H1 (cell line): ENCODE measurements around the gene ZNF555. TPM values are rescaled to one million over a fixed set of nuclear protein-coding genes. Genes with fewer than 3 reads are reported as not detected.

Experiments used
- CTCF ChIA-PET: fragments of 300-600 bp; sonication (Branson Sonifier 250); formaldehyde crosslinking; loops from one replicate; lab custom pipeline; 2021; ENCODE audit not compliant: partially characterized antibody; lab: Charles Lee
- POLR2A ChIA-PET: fragments of 300-600 bp; sonication (Branson Sonifier 250); formaldehyde crosslinking; loops from one replicate; lab custom pipeline; 2021; ENCODE audit warnings: inconsistent platforms; ENCODE audit not compliant: partially characterized antibody; lab: Charles Lee
- DNase-seq, 2 experiments: peaks; one replicate each; pipeline versions ENCODE4 v3.0.0 to v3.0.0-alpha.2; 2010 to 2022; ENCODE audit warnings: low spot score in 2 of 2, low read depth in 1 of 2, mixed read lengths in 1 of 2
- FAIRE-seq: peaks from 2 replicates; lab custom pipeline; 2011; peaks lifted over from hg19 to GRCh38; lab: Jason Lieb, UNC
- H2AFZ ChIP-seq: 2 replicates; pipeline ENCODE4 v1.8.1; 2012; ENCODE audit warnings: low read length, inconsistent platforms
- H2AK5ac ChIP-seq: 2 replicates; pipeline ENCODE4 v1.6.1; 2013; ENCODE audit warnings: low read depth, low read length
- H2BK120ac ChIP-seq: replicated peaks from 2 replicates; pipeline ENCODE3; 2013; ENCODE audit warnings: low read depth, low read length, inconsistent platforms
- H2BK12ac ChIP-seq: 2 replicates; pipeline ENCODE4 v1.6.1; 2013; ENCODE audit warnings: low read depth, low read length
- H2BK15ac ChIP-seq: 2 replicates; pipeline ENCODE4 v1.6.1; 2013; ENCODE audit warnings: low read length
- H2BK20ac ChIP-seq: 2 replicates; pipeline ENCODE4 v1.6.1; 2013; ENCODE audit warnings: low read length
- H2BK5ac ChIP-seq: 2 replicates; pipeline ENCODE4 v1.6.1; 2013; ENCODE audit warnings: low read depth, low read length
- H3K14ac ChIP-seq: 2 replicates; pipeline ENCODE4 v1.6.1; 2013; ENCODE audit warnings: inconsistent platforms; ENCODE audit not compliant: insufficient read length
- H3K18ac ChIP-seq: 2 replicates; pipeline ENCODE4 v1.6.1; 2013; ENCODE audit warnings: low read length; ENCODE audit errors: extremely low read depth
- H3K23ac ChIP-seq: 2 replicates; pipeline ENCODE4 v1.6.1; 2013; ENCODE audit warnings: inconsistent platforms; ENCODE audit not compliant: insufficient read length
- H3K23me2 ChIP-seq: 2 replicates; pipeline ENCODE4 v1.6.1; 2013; ENCODE audit warnings: low read depth, low read length
- H3K27ac ChIP-seq: 2 replicates; pipeline ENCODE4 v1.6.1; 2011; ENCODE audit warnings: low read depth, low read length, inconsistent platforms
- H3K27me3 ChIP-seq, 4 experiments: replicated peaks in 1 of 4; 1 replicate in 1 of 4; 2 replicates in 3 of 4; pipeline versions ENCODE4 v1.6.1 to v1.8.1; 2011 to 2013; ENCODE audit warnings: low read length in 3 of 4, mild to moderate bottlenecking in 3 of 4, inconsistent platforms in 2 of 4, mixed read lengths in 2 of 4, moderate library complexity in 1 of 4; ENCODE audit not compliant: control insufficient read depth in 3 of 4, insufficient read depth in 3 of 4; ENCODE audit errors: extremely low read depth in 1 of 4
- H3K36me3 ChIP-seq, 4 experiments: 2 replicates each; pipeline versions ENCODE4 v1.6.1 to v1.8.1; 2011 to 2013; ENCODE audit warnings: mild to moderate bottlenecking in 4 of 4, low read length in 3 of 4, moderate library complexity in 2 of 4, control low read depth in 1 of 4, inconsistent platforms in 1 of 4; ENCODE audit not compliant: insufficient read depth in 4 of 4, control insufficient read depth in 2 of 4
- H3K4ac ChIP-seq: replicated peaks from 2 replicates; pipeline ENCODE3; 2013; ENCODE audit warnings: low read length, low read depth, mixed read lengths, inconsistent platforms; ENCODE audit not compliant: insufficient read length
- H3K4me1 ChIP-seq, 4 experiments: replicated peaks in 1 of 4; 1 replicate in 1 of 4; 2 replicates in 3 of 4; pipeline versions ENCODE4 v1.6.1 to v1.8.1; 2011 to 2013; ENCODE audit warnings: low read length in 3 of 4, inconsistent platforms in 2 of 4, mixed read lengths in 1 of 4; ENCODE audit not compliant: insufficient read depth in 4 of 4, control insufficient read depth in 3 of 4
- H3K4me2 ChIP-seq, 2 experiments: 2 replicates each; pipeline versions ENCODE4 v1.6.1 to v1.8.1; 2011 to 2013; ENCODE audit warnings: low read depth in 2 of 2, low read length in 2 of 2, control low read depth in 1 of 2, inconsistent platforms in 1 of 2, mild to moderate bottlenecking in 1 of 2; ENCODE audit not compliant: insufficient read depth in 1 of 2
- H3K4me3 ChIP-seq, 4 experiments: fragments of 200-600, 300-600 bp in 1 of 4; sonication (generic), shearing (Covaris generic), sonication (Bioruptor Twin) in 1 of 4; 2 replicates each; pipeline versions ENCODE4 v1.5.1 to v1.8.1; 2011 to 2016; ENCODE audit warnings: low read length in 4 of 4, low read depth in 3 of 4, control low read depth in 2 of 4, inconsistent platforms in 2 of 4, mild to moderate bottlenecking in 2 of 4, mixed read lengths in 1 of 4, moderate library complexity in 1 of 4; ENCODE audit not compliant: insufficient read depth in 2 of 4; ENCODE audit errors: extremely low read depth in 1 of 4
- H3K56ac ChIP-seq: replicated peaks from 2 replicates; pipeline ENCODE3; 2013; ENCODE audit warnings: low read depth, mild to moderate bottlenecking, mixed read lengths, low read length, inconsistent platforms; ENCODE audit not compliant: insufficient read length
- H3K79me1 ChIP-seq: 2 replicates; pipeline ENCODE4 v1.6.1; 2013; ENCODE audit warnings: low read depth, low read length, control low read depth
- H3K79me2 ChIP-seq, 2 experiments: 2 replicates each; pipeline versions ENCODE4 v1.6.1 to v1.8.1; 2012 to 2013; ENCODE audit warnings: low read length in 2 of 2, mild to moderate bottlenecking in 2 of 2, inconsistent platforms in 1 of 2; ENCODE audit not compliant: insufficient read depth in 2 of 2, control insufficient read depth in 1 of 2
- H3K9ac ChIP-seq, 4 experiments: replicated peaks in 1 of 4; 1 replicate in 1 of 4; 2 replicates in 3 of 4; pipeline versions ENCODE4 v1.6.1 to v1.8.1; 2011 to 2013; ENCODE audit warnings: low read depth in 3 of 4, low read length in 3 of 4, control low read depth in 2 of 4, mild to moderate bottlenecking in 2 of 4, moderate library complexity in 2 of 4, inconsistent platforms in 1 of 4; ENCODE audit errors: extremely low read depth in 1 of 4
- H3K9me3 ChIP-seq, 2 experiments: 2 replicates each; pipeline versions ENCODE4 v1.6.1 to v1.8.1; 2012 to 2013; ENCODE audit warnings: mild to moderate bottlenecking in 2 of 2, moderate library complexity in 2 of 2, control low read depth in 1 of 2, inconsistent platforms in 1 of 2, low read depth in 1 of 2, low read length in 1 of 2, mixed read lengths in 1 of 2; ENCODE audit not compliant: insufficient read depth in 2 of 2
- H4K20me1 ChIP-seq, 2 experiments: replicated peaks in 1 of 2; 2 replicates each; pipeline versions ENCODE3 to v1.8.1; 2011 to 2013; ENCODE audit warnings: inconsistent platforms in 2 of 2, low read length in 2 of 2, mild to moderate bottlenecking in 1 of 2; ENCODE audit not compliant: insufficient read depth in 2 of 2, control insufficient read depth in 1 of 2
- H4K5ac ChIP-seq: 2 replicates; pipeline ENCODE4 v1.6.1; 2013; ENCODE audit warnings: low read length, low read depth, mixed read lengths, inconsistent platforms; ENCODE audit not compliant: insufficient read length
- H4K8ac ChIP-seq: 2 replicates; pipeline ENCODE4 v1.8.0; 2013; ENCODE audit warnings: mild to moderate bottlenecking, moderate library complexity, low read length, inconsistent platforms; ENCODE audit not compliant: insufficient read depth; ENCODE audit errors: extremely low read depth
- H4K91ac ChIP-seq: replicated peaks from 2 replicates; pipeline ENCODE3; 2013; ENCODE audit warnings: low read length, mixed read lengths, inconsistent platforms; ENCODE audit not compliant: insufficient read length
- BRCA1 ChIP-seq: IDR thresholded peaks from 2 replicates; pipeline ENCODE4 v1.6.1; 2012; ENCODE audit warnings: low read depth, low read length, improper control_type of control experiment
- GABPA ChIP-seq: IDR thresholded peaks from 2 replicates; pipeline ENCODE4 v1.6.1; 2011; ENCODE audit warnings: mild to moderate bottlenecking, low read length, moderate library complexity, borderline replicate concordance; ENCODE audit not compliant: insufficient read depth
- PHF8 ChIP-seq: fragments of 200-600 bp; sonication (generic); conservative IDR thresholded peaks from 2 replicates; pipeline ENCODE4 v1.7.1; 2012; ENCODE audit warnings: low read depth, mild to moderate bottlenecking, inconsistent platforms, low read length, moderate library complexity
- WGBS, 2 experiments: shearing (Covaris generic) in 1 of 2; methylation state at CpG; one replicate each; pipeline versions ENCODE4 v1.1.6 to v1.1.7; 2013 to 2015; ENCODE audit warnings: low lambda C conversion rate in 2 of 2, mixed read lengths in 2 of 2, inconsistent platforms in 1 of 2, low coverage in 1 of 2, missing lambda C conversion rate in 1 of 2; ENCODE audit not compliant: insufficient replicate concordance in 2 of 2, insufficient coverage in 1 of 2, insufficient read length in 1 of 2; ENCODE audit errors: extremely low coverage in 1 of 2, missing lambda C conversion rate in 1 of 2; 5-methylcytosine and 5-hydroxymethylcytosine counted together
- polyA plus RNA-seq, 7 experiments: library from polyadenylated mRNA; depleted of rRNA in 3 of 7; stranded (reverse) in 5 of 7; unstranded in 2 of 7; fragments of >200 nt in 5 of 7; fragments of 200-250 nt in 2 of 7; gene quantifications; 1 replicate in 5 of 7; 2 replicates in 1 of 7; 4 replicates in 1 of 7; pipeline versions ENCODE4 v1.2.1 to v1.2.3, GENCODE V29; 2011 to 2013; ENCODE audit warnings: missing spikeins in 2 of 7, mixed read lengths in 2 of 7
- total RNA-seq: library from RNA; stranded (reverse); fragmentation: NEBNext Ultra II Directional; extraction: Animal tissue kit (Norgen Biotek cat#: 25700); gene quantifications from 2 replicates; pipeline ENCODE4 v1.2.1, GENCODE V29; 2021
- TF ChIP-seq, protein P1 (sequence below): IDR thresholded peaks from 2 replicates; pipeline ENCODE4 v1.6.1; 2011; ENCODE audit warnings: low read depth, mild to moderate bottlenecking, low read length; ENCODE audit not compliant: insufficient read depth

ZNF555 gene
- total and polyA plus RNA-seq, 2 of the 8 experiments (the other 6 are each of a cell fraction or from before 2014, with no cell fraction given), result 1.6 to 5.7 TPM

DNA sequence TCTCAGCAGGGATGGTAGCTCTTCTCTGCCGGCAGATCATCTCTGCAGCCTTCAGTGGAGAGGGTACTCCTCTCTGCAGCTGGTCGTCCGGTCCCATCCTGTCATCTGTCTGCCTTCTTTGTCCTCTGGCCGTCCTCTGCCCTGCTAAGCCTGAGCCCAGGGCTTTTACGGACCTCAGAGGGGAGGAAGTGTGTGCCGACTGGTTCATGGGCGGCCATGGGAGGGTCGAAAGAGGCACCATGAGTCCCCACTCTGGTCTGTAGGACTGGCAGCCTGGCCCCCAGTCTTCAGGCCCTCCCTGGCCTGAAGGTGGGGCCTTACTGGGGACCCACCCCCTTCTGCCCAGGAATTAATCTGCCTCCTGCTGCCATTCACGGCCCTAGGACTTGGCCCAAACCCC, 17.6 kb upstream of the ZNF555 start:
- no peak overlapping the region for H2AFZ ChIP-seq
- H2BK120ac ChIP-seq, result no peak overlapping the region
- H3K4me3 ChIP-seq, result no peak overlapping the region
- no peak overlapping the region for H2BK5ac ChIP-seq
- no peak overlapping the region for H3K23ac ChIP-seq
- H3K14ac ChIP-seq, result no peak overlapping the region
- H3K79me1 ChIP-seq, result no peaks in the 10 kb centered on the region
- no peaks in the 10 kb centered on the region for H3K79me2 ChIP-seq
- WGBS, 2 experiments, result 91% methylated on average over 9 of the region's 9 CpGs; no CpG with 5 or more reads in 1 of the 2 experiments
- no peak overlapping the region for H4K8ac ChIP-seq
- no peak overlapping the region for H3K27ac ChIP-seq
- DNase-seq (no peak), FAIRE-seq (no peak)
- H3K18ac ChIP-seq, result no peak overlapping the region
- no peak overlapping the region for H3K9ac ChIP-seq
- no peaks in the 10 kb centered on the region for H4K20me1 ChIP-seq
- H4K5ac ChIP-seq, result no peak overlapping the region
- CTCF ChIA-PET, result interaction anchor here (0.9 to 1.0 kb wide), 2 partner anchors 8 to 48 kb away, joined by 3 read pairs; no protein-coding TSS in a partner anchor
- H2BK15ac ChIP-seq, result no peak overlapping the region
- no peak overlapping the region for H2BK12ac ChIP-seq
- no peak overlapping the region for H2AK5ac ChIP-seq
- no peak overlapping the region for H3K56ac ChIP-seq
- H3K4me1 ChIP-seq, result no peaks in the 10 kb centered on the region
- POLR2A ChIA-PET, result interaction anchor here (0.7 kb wide), 1 partner anchor 8 kb away, joined by 3 read pairs; no protein-coding TSS in a partner anchor
- no peak overlapping the region for H3K4ac ChIP-seq
- H3K4me2 ChIP-seq, result no peak overlapping the region
- peaks cover 4% of the 10 kb centered on the region; the same call in 1 of the 2 replicates for H3K23me2 ChIP-seq
- no peaks in the 10 kb centered on the region for H3K27me3 ChIP-seq
- H3K9me3 ChIP-seq, result peaks cover 11 to 12% of the 10 kb centered on the region in 2 experiments
- no peak overlapping the region for H4K91ac ChIP-seq
- no peak overlapping the region for H2BK20ac ChIP-seq
- peaks cover 0 to 19% (median 2%) of the 10 kb centered on the region in 4 experiments; a peak in 4 of 8 replicates for H3K36me3 ChIP-seq
- TF ChIP-seq PHF8 (no peak), BRCA1 (no peak), GABPA (no peak)
- TF ChIP-seq, protein P1, sequence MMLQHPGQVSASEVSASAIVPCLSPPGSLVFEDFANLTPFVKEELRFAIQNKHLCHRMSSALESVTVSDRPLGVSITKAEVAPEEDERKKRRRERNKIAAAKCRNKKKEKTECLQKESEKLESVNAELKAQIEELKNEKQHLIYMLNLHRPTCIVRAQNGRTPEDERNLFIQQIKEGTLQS, result no peak
